Adrenal gland (tissue), 12 donors: Measurements from ENCODE around the gene PAX4. TPM values are rescaled to one million over a fixed set of nuclear protein-coding genes. Genes with fewer than 3 reads are reported as not detected.

Source experiments
- DNase-seq, 7 donors: peaks; one replicate each; pipeline ENCODE4 v3.0.0-alpha.2; 2019 to 2020
- H3K27ac ChIP-seq, 5 donors: fragments of 200-600 bp; sonication (generic) in 4 of 5; 1 replicate in 3 of 5; 2 replicates in 2 of 5; pipeline versions ENCODE4 v1.5.1 to v1.8.0; 2016 to 2020; ENCODE audit warnings: mild to moderate bottlenecking in 1 of 5
- H3K27me3 ChIP-seq: fragments of 200-600 bp; 2 replicates; pipeline ENCODE4 v1.8.0; 2021
- H3K36me3 ChIP-seq, 2 donors: fragments of 200-600 bp; replicated peaks in 1 of 2; 1 replicate in 1 of 2; 2 replicates in 1 of 2; pipeline versions ENCODE4 v1.5.1 to v1.8.0; 2018 to 2022
- H3K4me1 ChIP-seq, 2 donors: fragments of 200-600 bp; replicated peaks in 1 of 2; 1 replicate in 1 of 2; 2 replicates in 1 of 2; pipeline versions ENCODE4 v1.5.1 to v1.8.0; 2018 to 2021
- H3K4me3 ChIP-seq, 4 donors: fragments of 200-600 bp; sonication (generic) in 3 of 4; one replicate each; pipeline ENCODE4 v1.5.1; 2016 to 2018
- H3K9me3 ChIP-seq, 3 donors: fragments of 200-600 bp; sonication (generic) in 1 of 3; replicated peaks in 1 of 3; 1 replicate in 2 of 3; 2 replicates in 1 of 3; pipeline versions ENCODE4 v1.5.1 to v1.8.0; 2016 to 2021
- POLR2A ChIP-seq, 2 donors: fragments of 450-650 bp; IDR thresholded peaks; one replicate each; pipeline ENCODE4 v1.6.1; 2017; ENCODE audit warnings: antibody characterized with exemption in 2 of 2, mild to moderate bottlenecking in 2 of 2, moderate library complexity in 1 of 2
- WGBS, 4 donors: extraction: QIAGEN DNeasy Blood & Tissue Kit in 2 of 4; methylation state at CpG; one replicate each; pipeline versions ENCODE4 v1.1.5 to v1.1.7; 2013 to 2017; 5-methylcytosine and 5-hydroxymethylcytosine counted together
- intact Hi-C, 2 donors: fragments of 100-400 bp; cut with DNase I; formaldehyde crosslinking; loops; one replicate each; pipeline versions ENCODE4 v1.14.1 to v1.15.0; 2022 to 2023
- polyA plus RNA-seq, 3 donors: library from polyadenylated mRNA; stranded (reverse); fragments of 200-250 nt in 2 of 3; fragments of 350-450 nt in 1 of 3; fragmentation: Illumina TruSeq in 1 of 3; extraction: RNeasy Lipid Tissue Mini Kit (QIAGEN cat#74804) in 1 of 3; gene quantifications; one replicate each; pipeline ENCODE4 v1.2.3, GENCODE V29; 2013 to 2014
- total RNA-seq, 9 donors: library from RNA; depleted of rRNA in 4 of 9; stranded (reverse); fragments of >200 nt in 4 of 9; fragments of 120-200 nt in 1 of 9; fragmentation: NEBNext Ultra II Directional in 1 of 9; extraction: Animal tissue kit (Norgen Biotek cat#: 25700) in 1 of 9; gene quantifications; one replicate each; pipeline versions ENCODE4 v1.1.0 to v1.2.4, GENCODE V29; 2013 to 2023
- TF ChIP-seq, protein P1 (sequence below), 6 experiments: fragments of 450-650 bp in 4 of 6; fragments of 200-600 bp in 2 of 6; sonication (generic) in 1 of 6; IDR thresholded peaks; 1 replicate in 5 of 6; 2 replicates in 1 of 6; pipeline versions ENCODE4 v1.5.1 to v1.8.0; 2016 to 2021; ENCODE audit warnings: antibody characterized with exemption in 6 of 6, mild to moderate bottlenecking in 2 of 6, moderate library complexity in 1 of 6
- donor health status: healthy with polysubstance abuse.
- donor health status: Bipolar disorder and iron deficiency.
- donor health status: DM: yes; HTN: yes; CAD: no.
- donor health status: DM: no; HTN: no; CAD: no.
- donor health status: DM: no; HTN: no; CAD: no.
- donor health status: DM: yes; HTN: yes; CAD: no.

Gene PAX4
- total and polyA plus RNA-seq, 12 donors: not detected

- no peak overlapping the region for H3K27ac ChIP-seq
- no peaks in the 10 kb centered on the region for H3K27me3 ChIP-seq
- no peak for DNase-seq
- H3K4me1 ChIP-seq: no peaks in the 10 kb centered on the region
- intact Hi-C loops: no loop called here
- H3K4me3 ChIP-seq: no peak overlapping the region
- H3K36me3 ChIP-seq: no peaks in the 10 kb centered on the region
- H3K9me3 ChIP-seq: no peaks in the 10 kb centered on the region
- no peak for TF ChIP-seq POLR2A (IDR thresholded peaks at IDR 0.05)
- TF ChIP-seq, protein P1, sequence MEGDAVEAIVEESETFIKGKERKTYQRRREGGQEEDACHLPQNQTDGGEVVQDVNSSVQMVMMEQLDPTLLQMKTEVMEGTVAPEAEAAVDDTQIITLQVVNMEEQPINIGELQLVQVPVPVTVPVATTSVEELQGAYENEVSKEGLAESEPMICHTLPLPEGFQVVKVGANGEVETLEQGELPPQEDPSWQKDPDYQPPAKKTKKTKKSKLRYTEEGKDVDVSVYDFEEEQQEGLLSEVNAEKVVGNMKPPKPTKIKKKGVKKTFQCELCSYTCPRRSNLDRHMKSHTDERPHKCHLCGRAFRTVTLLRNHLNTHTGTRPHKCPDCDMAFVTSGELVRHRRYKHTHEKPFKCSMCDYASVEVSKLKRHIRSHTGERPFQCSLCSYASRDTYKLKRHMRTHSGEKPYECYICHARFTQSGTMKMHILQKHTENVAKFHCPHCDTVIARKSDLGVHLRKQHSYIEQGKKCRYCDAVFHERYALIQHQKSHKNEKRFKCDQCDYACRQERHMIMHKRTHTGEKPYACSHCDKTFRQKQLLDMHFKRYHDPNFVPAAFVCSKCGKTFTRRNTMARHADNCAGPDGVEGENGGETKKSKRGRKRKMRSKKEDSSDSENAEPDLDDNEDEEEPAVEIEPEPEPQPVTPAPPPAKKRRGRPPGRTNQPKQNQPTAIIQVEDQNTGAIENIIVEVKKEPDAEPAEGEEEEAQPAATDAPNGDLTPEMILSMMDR (IDR thresholded peaks at IDR 0.05): no peak
- 76 to 97% (median 84%) methylated on average over 3 of the region's 3 CpGs for WGBS, 4 donors
These were observed 51.7 kb downstream of the PAX4 start for GRCh38 chr7:127566242-127566641.

Other genes starting within 250 kb of the PAX4 start
- gene ZNF800, start 225.4 kb downstream of the PAX4 start, total RNA-seq: 10 to 100 TPM; 17.5 to 41.6 (median 29.8) TPM
- 10 to 100 TPM; 11.0 to 21.5 (median 15.4) TPM for gene ZNF800, start 225.4 kb downstream of the PAX4 start, polyA plus RNA-seq
- 10 to 100 TPM; 14.0 to 19.5 (median 17.8) TPM for gene GCC1, start 32.5 kb downstream of the PAX4 start, total RNA-seq
- gene GCC1, start 32.5 kb downstream of the PAX4 start, polyA plus RNA-seq: 10 to 100 TPM in 1 of 3 donors, 1 to 10 TPM in 2; 1.9 to 11.4 (median 4.2) TPM
- 100 to 1,000 TPM in 8 of 9 donors, 10 to 100 TPM in 1; 88.7 to 175 (median 115) TPM for gene ARF5, start 29.7 kb downstream of the PAX4 start, total RNA-seq
- 100 to 1,000 TPM; 112 to 259 (median 154) TPM for gene ARF5, start 29.7 kb downstream of the PAX4 start, polyA plus RNA-seq
- 1 to 10 TPM in 2 of 9 donors, under 1 TPM in 3, not detected in 4; 0.50 to 4.9 (median 0.60) TPM for gene FSCN3, start 24.4 kb downstream of the PAX4 start, total RNA-seq
- 1 to 10 TPM in 2 of 3 donors, under 1 TPM in 1; 0.68 to 2.0 (median 1.0) TPM for gene FSCN3, start 24.4 kb downstream of the PAX4 start, polyA plus RNA-seq
- gene SND1, start 34.1 kb upstream of the PAX4 start, total RNA-seq: 100 to 1,000 TPM; 105 to 266 (median 135) TPM
- gene SND1, start 34.1 kb upstream of the PAX4 start, polyA plus RNA-seq: 100 to 1,000 TPM in 1 of 3 donors, 10 to 100 TPM in 2; 58.9 to 164 (median 93.7) TPM